GM18867 (cell line): Measurements from ENCODE around the gene SPTLC3.

Experiments used
- ATAC-seq: cut with Tn5 transposase; IDR thresholded peaks from one replicate; pipeline ENCODE4 v1.9.1; 2021; ENCODE audit warnings: mild to moderate bottlenecking, moderate library complexity; ENCODE audit not compliant: unreplicated experiment

Gene SPTLC3

DNA sequence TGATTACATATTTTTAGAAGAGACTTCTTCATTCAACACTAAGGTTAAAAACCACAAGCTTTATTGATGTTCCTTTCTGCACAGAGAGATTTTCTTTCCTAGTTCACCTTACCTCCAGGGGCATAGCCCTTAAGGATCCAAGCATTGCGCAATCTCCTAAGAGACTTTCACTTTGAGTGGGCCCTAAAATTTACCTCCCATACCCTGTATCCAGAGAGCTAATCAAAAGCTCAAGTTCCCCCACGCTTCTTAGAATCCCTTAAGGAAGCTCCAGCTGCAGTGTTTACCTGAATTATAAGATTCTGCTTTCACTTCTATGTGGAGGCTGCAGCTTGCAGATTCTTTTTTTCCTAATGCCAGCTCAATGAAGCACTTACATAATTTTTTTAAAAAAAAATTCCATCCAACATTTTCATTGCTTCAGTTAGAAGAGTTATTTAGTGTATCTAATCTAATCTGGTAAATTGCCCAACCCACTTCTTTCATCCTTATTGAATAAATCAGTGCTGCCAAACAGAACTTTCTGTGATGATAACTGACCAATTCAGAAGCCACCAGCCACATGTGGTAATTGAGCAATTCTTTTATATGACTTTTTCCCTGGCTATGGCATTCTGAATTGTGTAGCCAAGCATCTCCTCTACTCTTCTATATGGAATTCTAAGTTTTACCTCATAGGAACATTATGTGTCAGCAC is 24.6 kb upstream of the SPTLC3 start:
- no peak for ATAC-seq

DNA sequence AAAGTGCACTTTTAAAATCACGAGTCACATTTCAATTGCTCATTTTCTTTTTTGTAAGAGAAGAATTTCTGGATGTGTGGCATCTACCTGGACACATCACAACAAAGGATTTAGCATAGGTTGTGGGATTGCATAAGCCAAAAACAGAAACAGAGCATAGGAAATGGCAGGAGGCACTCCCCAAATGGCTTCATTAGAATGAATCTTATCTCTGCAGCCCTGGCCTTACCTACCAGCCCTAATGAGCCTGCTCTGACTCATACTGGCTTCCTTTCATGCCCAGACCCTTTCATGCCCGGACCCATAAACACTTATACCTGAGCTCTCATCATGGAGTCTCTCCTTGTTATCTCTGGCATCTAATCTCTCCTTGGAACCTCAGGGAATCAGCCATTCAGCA is 23.9 kb upstream of the SPTLC3 start:
- no peak for ATAC-seq

DNA sequence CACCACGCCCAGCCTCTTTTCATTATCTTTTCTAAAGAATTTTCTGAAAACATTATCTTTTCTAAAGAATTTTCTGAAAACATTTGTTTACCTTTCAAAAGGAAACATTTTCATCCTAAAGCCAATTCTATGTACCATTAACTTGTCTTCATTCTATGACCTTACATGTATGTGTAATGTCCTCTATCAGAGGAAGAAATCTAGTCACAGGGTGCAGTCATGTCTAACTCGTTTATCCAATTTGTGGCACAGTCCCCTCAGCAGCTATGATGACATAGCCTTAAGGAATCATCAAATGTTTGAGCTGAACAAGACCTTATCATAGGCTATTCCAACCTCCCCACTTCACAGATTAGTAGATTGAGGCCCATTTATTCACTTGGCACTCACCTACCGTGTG is 21.5 kb upstream of the SPTLC3 start:
- no peak for ATAC-seq

- ATAC-seq, result no peak
Measured at GRCh38 chr20:12989586-12990115, 19.1 kb upstream of the SPTLC3 start.

GRCh38 chr20:12997128-12997655 is 11.6 kb upstream of the SPTLC3 start:
- ATAC-seq, result no peak

GRCh38 chr20:12998046-12998445 is 10.7 kb upstream of the SPTLC3 start:
- no peak for ATAC-seq

GRCh38 chr20:12999201-12999600 is 9.6 kb upstream of the SPTLC3 start:
- no peak for ATAC-seq

- no peak for ATAC-seq
Measured at GRCh38 chr20:13002251-13002650, 6.5 kb upstream of the SPTLC3 start.

GRCh38 chr20:13006825-13007224 is 1.9 kb upstream of the SPTLC3 start:
- ATAC-seq, result no peak

DNA sequence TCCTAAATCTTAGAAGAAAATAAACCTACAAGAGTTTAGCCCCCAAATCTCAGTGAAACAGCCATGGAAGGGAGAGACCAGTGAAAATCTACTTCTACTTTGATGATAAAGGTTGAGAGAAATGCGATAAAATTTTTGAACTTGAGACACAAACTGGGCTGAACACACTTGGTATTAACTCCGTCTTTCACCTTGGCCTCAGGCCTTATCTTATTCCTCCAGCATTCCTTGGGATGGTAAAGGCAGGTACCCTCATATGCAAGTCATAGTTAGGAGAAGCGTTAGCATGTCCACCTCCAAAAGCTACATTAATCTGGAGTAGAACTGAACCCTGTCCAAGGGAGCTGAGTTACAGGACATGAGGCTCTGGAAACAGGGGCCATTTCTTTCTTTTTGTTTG is 1.2 kb upstream of the SPTLC3 start:
- no peak for ATAC-seq

DNA sequence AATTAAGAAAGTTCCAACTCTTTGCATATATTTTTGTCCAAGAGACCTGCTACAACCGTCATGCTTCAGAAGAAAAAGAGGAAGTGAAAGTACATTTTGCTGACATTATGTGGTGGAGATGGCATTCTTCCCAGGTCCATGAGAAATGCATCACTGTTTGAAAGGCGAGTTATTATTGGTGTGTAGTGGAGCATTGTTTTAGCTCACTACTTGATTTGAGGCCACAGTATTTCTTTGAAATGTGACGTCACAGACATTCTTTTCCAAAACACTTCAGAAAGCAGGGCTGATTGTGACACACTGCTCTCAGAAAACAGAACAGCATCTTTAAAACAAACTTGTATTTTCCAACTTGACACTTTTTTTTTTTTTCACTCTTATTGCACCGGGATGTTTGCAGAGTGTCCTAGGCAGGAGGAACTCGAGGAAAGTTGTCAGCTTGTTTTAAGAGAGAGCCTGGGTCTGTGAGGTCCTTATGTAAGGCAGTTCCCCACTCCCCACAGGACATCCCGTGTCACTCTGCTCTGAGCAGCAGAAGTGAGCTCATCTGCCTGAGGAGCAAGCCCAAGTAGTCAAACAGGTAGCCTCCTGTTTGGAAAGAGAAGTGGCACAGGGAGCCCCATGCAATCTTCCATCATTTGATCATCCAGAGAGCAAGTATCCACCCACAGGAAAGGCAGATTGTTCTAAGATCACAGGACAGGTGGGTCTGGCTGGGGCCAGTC is 1.1 kb downstream of the SPTLC3 start:
- ATAC-seq, result peak; percentile 95

- ATAC-seq, result no peak
Measured at GRCh38 chr20:13012886-13013285, 4.1 kb downstream of the SPTLC3 start.

DNA sequence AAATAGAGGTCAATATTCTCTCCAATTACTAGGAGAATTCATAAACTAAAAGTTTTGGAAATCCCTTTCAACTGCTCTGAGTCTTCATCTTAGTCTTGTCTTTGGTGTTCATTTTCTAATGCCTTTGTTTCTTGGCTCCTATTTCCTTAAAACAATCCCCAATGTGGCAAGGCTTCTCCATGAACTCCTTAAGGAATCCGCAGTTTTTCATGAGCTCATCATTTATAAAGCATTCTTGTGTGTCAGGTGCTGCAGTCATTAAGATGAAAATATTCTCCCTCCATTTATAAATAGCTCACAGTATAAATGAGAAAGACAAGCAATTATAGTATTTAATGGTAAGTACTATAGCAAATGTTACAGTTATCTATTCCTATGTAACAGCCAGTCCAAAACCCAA is 4.6 kb downstream of the SPTLC3 start:
- no peak for ATAC-seq

DNA sequence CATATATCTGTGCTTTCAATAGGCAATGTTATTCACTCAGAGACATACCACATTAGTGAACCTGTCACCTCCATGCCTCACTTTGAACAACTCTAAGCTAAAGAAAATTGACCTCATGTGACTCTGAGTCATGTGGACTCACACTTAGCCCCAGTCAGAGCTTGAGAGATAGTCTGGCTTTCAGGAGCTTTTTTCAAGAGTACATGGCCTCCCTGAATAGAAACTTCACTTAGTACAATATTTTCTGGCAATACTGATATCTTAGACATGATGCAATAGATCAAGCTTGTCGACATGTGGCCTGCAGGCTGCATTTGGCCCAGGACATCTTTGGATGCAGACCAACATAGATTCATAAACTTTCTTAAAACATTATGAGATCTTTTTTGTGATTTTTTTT is 8.5 kb downstream of the SPTLC3 start:
- ATAC-seq, result no peak

DNA sequence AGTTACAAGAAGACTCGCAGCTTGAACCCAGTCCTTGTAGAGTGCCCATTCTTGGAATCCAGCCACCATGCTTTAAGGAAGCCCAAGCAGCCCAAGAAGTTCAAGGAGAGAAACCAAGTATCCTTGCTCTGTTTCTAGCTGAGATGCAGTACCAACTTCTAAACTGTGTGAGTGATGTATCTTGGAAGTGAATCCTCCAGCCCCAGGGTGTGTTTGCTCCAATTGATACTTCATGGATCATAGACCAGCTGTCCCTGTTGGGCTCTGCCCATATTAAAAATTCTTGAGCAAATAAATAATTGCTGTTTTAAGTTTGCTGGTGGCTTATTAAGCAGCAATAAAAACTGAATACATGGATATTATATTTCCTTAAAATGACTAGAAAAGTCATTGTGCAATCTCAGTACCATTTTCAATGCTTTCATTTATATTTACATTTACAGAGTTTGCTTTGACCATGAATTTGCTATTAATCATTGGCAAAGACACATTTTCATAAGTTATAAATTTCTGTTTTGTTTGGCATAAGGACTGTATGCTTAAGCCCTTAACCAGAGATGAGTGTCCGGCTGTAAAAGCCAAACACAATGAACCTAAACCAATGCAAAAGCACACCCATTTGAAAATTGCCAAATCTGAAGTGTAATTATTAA is 9.2 kb downstream of the SPTLC3 start:
- ATAC-seq, result no peak

- ATAC-seq, result no peak
Measured at GRCh38 chr20:13021205-13021970, 12.6 kb downstream of the SPTLC3 start.

DNA sequence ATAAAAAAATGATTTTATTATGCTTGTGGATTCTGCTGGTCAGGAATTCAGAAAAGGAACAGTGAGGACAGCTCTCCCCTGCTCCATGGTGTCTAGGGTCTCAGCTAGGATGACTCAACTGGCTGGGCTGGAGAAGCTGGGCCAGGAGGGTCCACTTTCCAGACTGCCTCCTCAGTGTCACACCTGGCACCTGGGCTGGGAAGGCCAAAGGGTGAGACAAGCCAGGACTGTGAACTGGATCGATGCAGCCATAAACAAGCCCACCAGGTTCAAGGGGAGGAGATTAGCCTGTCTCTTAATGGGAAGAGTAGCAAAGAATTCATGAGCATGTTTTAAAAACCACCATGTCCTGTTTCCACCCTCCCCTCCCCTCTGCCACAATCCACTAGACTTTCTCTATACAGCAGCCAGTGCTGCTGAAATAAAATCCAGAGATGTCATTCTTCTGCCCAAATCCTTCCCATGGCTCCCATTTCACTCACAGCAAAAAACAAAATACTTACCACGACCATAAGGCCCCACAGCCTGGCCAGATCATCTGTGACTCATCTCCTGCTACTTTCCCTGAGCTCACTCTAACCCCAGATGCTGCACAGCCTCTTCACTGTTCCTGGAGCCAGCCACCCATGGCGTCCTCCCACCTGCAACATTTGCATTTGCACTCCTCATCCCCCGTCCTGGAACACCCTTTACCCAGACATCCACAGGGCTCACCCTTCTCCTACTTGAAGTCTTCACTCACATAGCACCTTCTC is 13.8 kb downstream of the SPTLC3 start:
- ATAC-seq, result no peak

- ATAC-seq, result no peak
Measured at GRCh38 chr20:13024596-13024995, 15.8 kb downstream of the SPTLC3 start.

DNA sequence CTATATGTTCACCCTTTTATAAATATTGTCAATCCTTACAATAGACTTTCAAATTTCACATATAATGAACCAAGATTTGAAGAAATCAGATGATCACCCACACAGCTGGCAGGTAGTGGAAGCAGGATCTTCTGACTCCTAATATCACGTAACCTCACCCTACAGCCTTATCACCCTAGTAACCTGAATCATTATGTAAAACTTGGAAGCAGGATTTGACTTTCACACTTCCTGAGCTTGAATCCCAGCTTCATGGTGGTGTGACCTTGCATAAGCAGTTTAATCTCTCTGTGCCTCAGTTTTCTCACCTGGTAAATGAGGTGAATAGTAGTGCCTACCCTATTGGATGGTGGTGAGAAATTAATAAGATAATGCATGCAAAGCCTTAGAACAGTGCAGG is 16.4 kb downstream of the SPTLC3 start:
- ATAC-seq, result no peak

- ATAC-seq, result no peak
Measured at GRCh38 chr20:13028001-13028400, 19.2 kb downstream of the SPTLC3 start.
